Endometrial microvascular endothelial cells (primary cell): ENCODE measurements around the gene POU2F3. TPM values are rescaled to one million over a fixed set of nuclear protein-coding genes. Genes with fewer than 3 reads are reported as not detected.
"Not testable (repeated sequence)": the region's sequence is repeated elsewhere in the genome, so short reads cannot be mapped to it uniquely, and the experiment has no call there.

Experiments
- in situ Hi-C: cut with HindIII; loops from 2 replicates; pipeline ENCODE4 v1.10.0; 2017; ENCODE audit warnings: low sequenced_read_pairs, low pct_unique_long_range_greater_than_20kb; ENCODE audit errors: inconsistent ontology term
- total RNA-seq: library from RNA; depleted of rRNA; stranded (reverse); fragments of >200 nt; gene quantifications from one replicate; pipeline ENCODE4 v1.2.3, GENCODE V29; 2015; ENCODE audit errors: inconsistent ontology term

Gene POU2F3
- total RNA-seq, 1 donor from 2014 or later, result 0.93 TPM

GRCh38 chr11:120268686-120269085, 28.7 kb downstream of the POU2F3 start:
- in situ Hi-C loops, result no loop called here

GRCh38 chr11:120270386-120270785, 30.4 kb downstream of the POU2F3 start:
- in situ Hi-C loops, result no loop called here

- in situ Hi-C loops, result no loop called here
These were observed 31.7 kb downstream of the POU2F3 start for GRCh38 chr11:120271672-120272071.

- in situ Hi-C loops, result no loop called here
These were observed 32.4 kb downstream of the POU2F3 start for GRCh38 chr11:120272303-120272702.

GRCh38 chr11:120273432-120273831, 33.5 kb downstream of the POU2F3 start:
- in situ Hi-C loops, result no loop called here

- in situ Hi-C loops, result not testable (repeated sequence)
These were observed 34.0 kb downstream of the POU2F3 start for GRCh38 chr11:120273956-120274355.

GRCh38 chr11:120279502-120279901, 39.6 kb downstream of the POU2F3 start:
- in situ Hi-C loops, result no loop called here

- in situ Hi-C loops, result no loop called here
These were observed 40.7 kb downstream of the POU2F3 start for GRCh38 chr11:120280600-120281051.

- in situ Hi-C loops, result no loop called here
These were observed 41.3 kb downstream of the POU2F3 start for GRCh38 chr11:120281143-120281795.

GRCh38 chr11:120283124-120283523, 43.2 kb downstream of the POU2F3 start:
- in situ Hi-C loops, result no loop called here

- in situ Hi-C loops, result no loop called here
These were observed 44.3 kb downstream of the POU2F3 start for GRCh38 chr11:120284272-120284671.

GRCh38 chr11:120285256-120285655, 45.3 kb downstream of the POU2F3 start:
- in situ Hi-C loops, result no loop called here

- in situ Hi-C loops, result no loop called here
These were observed 48.1 kb downstream of the POU2F3 start for GRCh38 chr11:120288021-120288420.

GRCh38 chr11:120289426-120289825, 49.5 kb downstream of the POU2F3 start:
- in situ Hi-C loops, result no loop called here

GRCh38 chr11:120290956-120291355, 51.0 kb downstream of the POU2F3 start:
- in situ Hi-C loops, result no loop called here

GRCh38 chr11:120293038-120293800, 53.3 kb downstream of the POU2F3 start:
- in situ Hi-C loops, result no loop called here

GRCh38 chr11:120294096-120294495, 54.2 kb downstream of the POU2F3 start:
- in situ Hi-C loops, result no loop called here

- in situ Hi-C loops, result no loop called here
These were observed 55.2 kb downstream of the POU2F3 start for GRCh38 chr11:120295099-120295498.

GRCh38 chr11:120296554-120296953, 56.6 kb downstream of the POU2F3 start:
- in situ Hi-C loops, result no loop called here

- in situ Hi-C loops, result no loop called here
These were observed 58.5 kb downstream of the POU2F3 start for GRCh38 chr11:120298461-120298860.
